HCT116 (cell line): ENCODE data around the gene PDXK. TPM values are rescaled to one million over a fixed set of nuclear protein-coding genes. Genes with fewer than 3 reads are reported as not detected.
"Not testable (repeated sequence)": the region's sequence is repeated elsewhere in the genome, so short reads cannot be mapped to it uniquely, and the experiment has no call there.

Experiments
- ATAC-seq: fragments of 200-7000 bp; cut with Tn5 transposase; 2 replicates; pipeline ENCODE4 v1.9.1; 2020; ENCODE audit warnings: mild to moderate bottlenecking, moderate library complexity
- BruUV-seq: library from RNA; stranded (reverse); fragments of 400-500 nt; replicated peaks from 2 replicates; lab custom pipeline; 2021; lab: Mats Ljungman, UMichigan
- CTCF ChIA-PET: fragments of 300-600 bp; sonication (Branson Sonifier 250); formaldehyde crosslinking; loops from one replicate; lab custom pipeline; 2021; ENCODE audit warnings: antibody characterized with exemption; lab: Charles Lee
- POLR2A ChIA-PET: fragments of 300-600, 350-600 bp; sonication (Branson Sonifier 250); formaldehyde crosslinking; loops from one replicate; lab custom pipeline; 2021; ENCODE audit warnings: antibody characterized with exemption; lab: Charles Lee
- RAD21 ChIA-PET, 2 experiments: fragments of 300-600 bp; sonication (Branson Sonifier 250); formaldehyde crosslinking; loops; one replicate each; lab custom pipeline; 2023; ENCODE audit warnings: low total read pairs in 2 of 2; ENCODE audit not compliant: uncharacterized antibody in 2 of 2, unreplicated experiment in 2 of 2, low non-redundant PET in 1 of 2; lab: Charles Lee
- DNase-seq: peaks from one replicate; pipeline ENCODE4 v3.0.0-alpha.2; 2010; ENCODE audit warnings: low read depth, low spot score
- H2AFZ ChIP-seq: fragments of 200-600 bp; shearing (Covaris generic), sonication (generic); 2 replicates; pipeline ENCODE4 v1.6.1; 2017; ENCODE audit warnings: low read depth, mixed run types, mixed read lengths, antibody characterized with exemption, low read length; ENCODE audit not compliant: poor library complexity, severe bottlenecking
- H3K27ac ChIP-seq: 2 replicates; pipeline ENCODE4 v1.5.1; 2012; ENCODE audit warnings: low read depth, low read length
- H3K27me3 ChIP-seq: fragments of 200-600 bp; sonication (generic); 2 replicates; pipeline ENCODE4 v1.6.1; 2016; ENCODE audit warnings: mixed run types, low read length, mixed read lengths; ENCODE audit not compliant: insufficient read depth
- H3K36me3 ChIP-seq, 2 experiments: fragments of 200-500 bp in 1 of 2; fragments of 200-600 bp in 1 of 2; sonication (Bioruptor generic) in 1 of 2; sonication (generic) in 1 of 2; 2 replicates each; pipeline versions ENCODE4 v1.5.1 to v1.6.1; 2014 to 2016; ENCODE audit warnings: low read length in 2 of 2, inconsistent platforms in 1 of 2, mixed read lengths in 1 of 2, mixed run types in 1 of 2; ENCODE audit not compliant: insufficient read depth in 2 of 2, control insufficient read depth in 1 of 2
- H3K4me1 ChIP-seq, 2 experiments: fragments of 200-600 bp in 1 of 2; sonication (generic) in 1 of 2; 2 replicates each; pipeline versions ENCODE4 v1.5.1 to v1.6.1; 2012 to 2017; ENCODE audit warnings: low read length in 2 of 2, inconsistent platforms in 1 of 2, mild to moderate bottlenecking in 1 of 2, mixed read lengths in 1 of 2, mixed run types in 1 of 2, moderate library complexity in 1 of 2; ENCODE audit not compliant: insufficient read depth in 2 of 2, control insufficient read depth in 1 of 2
- H3K4me2 ChIP-seq: fragments of 200-600 bp; sonication (generic); 2 replicates; pipeline ENCODE4 v1.6.1; 2017; ENCODE audit warnings: mixed run types, low read length, mixed read lengths
- H3K4me3 ChIP-seq, 2 experiments: fragments of 200-600 bp in 1 of 2; sonication (generic) in 1 of 2; replicated peaks in 1 of 2; 2 replicates each; pipeline ENCODE4 v1.5.1; 2011 to 2016; ENCODE audit warnings: low read length in 2 of 2, control low read depth in 1 of 2, low read depth in 1 of 2, mild to moderate bottlenecking in 1 of 2, mixed read lengths in 1 of 2, mixed run types in 1 of 2
- H3K79me2 ChIP-seq: fragments of 200-600 bp; sonication (generic); 2 replicates; pipeline ENCODE4 v1.6.1; 2017; ENCODE audit warnings: mild to moderate bottlenecking, mixed run types, low read length, moderate library complexity, mixed read lengths; ENCODE audit not compliant: insufficient read depth
- H3K9ac ChIP-seq: fragments of 200-600 bp; sonication (generic); 2 replicates; pipeline ENCODE4 v1.6.1; 2016; ENCODE audit warnings: low read length, mixed read lengths
- H3K9me2 ChIP-seq: fragments of 200-600 bp; sonication (generic), shearing (Covaris generic); 2 replicates; pipeline ENCODE4 v1.6.1; 2017; ENCODE audit warnings: mixed run types, mild to moderate bottlenecking, moderate library complexity; ENCODE audit not compliant: insufficient read depth
- H3K9me3 ChIP-seq, 2 experiments: fragments of 200-500 bp in 1 of 2; fragments of 200-600 bp in 1 of 2; sonication (Bioruptor generic) in 1 of 2; sonication (generic) in 1 of 2; 2 replicates each; pipeline ENCODE4 v1.6.1; 2014 to 2017; ENCODE audit warnings: low read length in 2 of 2, mixed read lengths in 2 of 2, inconsistent platforms in 1 of 2, low read depth in 1 of 2, mild to moderate bottlenecking in 1 of 2, mixed run types in 1 of 2, moderate library complexity in 1 of 2; ENCODE audit not compliant: control insufficient read depth in 1 of 2, insufficient read depth in 1 of 2
- H4K20me1 ChIP-seq: fragments of 200-600 bp; sonication (generic), shearing (Covaris generic); 2 replicates; pipeline ENCODE4 v1.6.1; 2017; ENCODE audit warnings: mixed run types, mild to moderate bottlenecking, moderate library complexity; ENCODE audit not compliant: insufficient read depth
- EGR1 ChIP-seq: IDR thresholded peaks from 2 replicates; pipeline ENCODE4 v1.6.1; 2012; ENCODE audit warnings: low read depth
- ELF1 ChIP-seq: IDR thresholded peaks from 2 replicates; pipeline ENCODE4 v1.6.1; 2012; ENCODE audit warnings: low read depth, borderline replicate concordance
- FOSL1 ChIP-seq: IDR thresholded peaks from 2 replicates; pipeline ENCODE4 v1.6.1; 2012; ENCODE audit warnings: low read depth
- POLR2AphosphoS5 ChIP-seq: IDR thresholded peaks from 2 replicates; pipeline ENCODE4 v1.6.1; 2011; ENCODE audit warnings: mild to moderate bottlenecking, low read depth, low read length, moderate library complexity
- SIN3A ChIP-seq: IDR thresholded peaks from 2 replicates; pipeline ENCODE4 v1.6.1; 2012; ENCODE audit warnings: low read depth
- SP1 ChIP-seq: IDR thresholded peaks from 2 replicates; pipeline ENCODE4 v1.6.1; 2012; ENCODE audit warnings: low read depth
- YY1 ChIP-seq: IDR thresholded peaks from 2 replicates; pipeline ENCODE4 v1.6.1; 2011; ENCODE audit warnings: low read length, low read depth, moderate library complexity, mild to moderate bottlenecking; ENCODE audit not compliant: insufficient replicate concordance; ENCODE audit errors: extremely low read depth
- ZNF274 ChIP-seq: fragments of 200-500 bp; sonication (Bioruptor generic); IDR thresholded peaks from 2 replicates; pipeline ENCODE4 v1.6.1; 2014; ENCODE audit warnings: mild to moderate bottlenecking, low read depth, low read length, inconsistent platforms
- intact Hi-C: fragments of 100-400 bp; cut with micrococcal nuclease; formaldehyde crosslinking; loops from 2 replicates; pipeline ENCODE4 v1.10.0; 2022
- total RNA-seq: library from RNA; stranded (reverse); gene quantifications from one replicate; pipeline ENCODE4 v1.2.1, GENCODE V29; 2021; ENCODE audit not compliant: unreplicated experiment
- TF ChIP-seq, protein P1 (sequence below): IDR thresholded peaks from 2 replicates; pipeline ENCODE4 v1.6.1; 2011; ENCODE audit warnings: mild to moderate bottlenecking, low read length, moderate library complexity; ENCODE audit not compliant: insufficient replicate concordance; ENCODE audit errors: extremely low read depth
- TF ChIP-seq, protein P2 (sequence below): IDR thresholded peaks from 2 replicates; pipeline ENCODE4 v1.6.1; 2012

Gene PDXK
- total RNA-seq, 1 experiment from 2014 or later, result 127 TPM

DNA sequence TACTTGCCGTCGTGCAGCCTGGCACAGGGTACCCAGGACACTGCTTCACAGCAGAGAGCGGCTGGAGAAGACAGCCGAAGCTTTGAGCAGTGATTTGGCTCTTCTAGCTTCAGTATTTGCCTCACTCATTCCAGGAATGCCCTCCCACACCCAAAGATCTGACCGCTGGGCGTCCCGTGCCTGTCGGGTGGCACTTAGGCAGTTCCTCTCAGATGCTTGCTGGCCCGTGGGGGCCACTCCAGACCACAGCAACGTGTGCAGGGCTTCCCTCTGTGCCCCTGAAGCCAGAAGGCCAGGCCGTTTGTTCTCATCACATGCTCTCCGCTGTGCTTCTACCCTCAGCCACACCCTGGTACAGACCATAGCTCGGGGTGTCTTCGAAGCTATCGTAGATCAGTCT is 42.5 kb upstream of the PDXK start:
- Histone ChIP-seq H3K9ac (no peak overlapping the region), H2AFZ (no peak overlapping the region), H3K9me3 (no peaks in the 10 kb centered on the region)
- intact Hi-C loops, result no loop called here
- TF ChIP-seq POLR2AphosphoS5 (no peak), ELF1 (no peak), EGR1 (no peak)
- TF ChIP-seq, all 23 proteins: peak for 0
- H3K27me3 ChIP-seq, result no peaks in the 10 kb centered on the region
- H3K4me2 ChIP-seq, result no peak overlapping the region
- ATAC-seq, result no peak
- no TSS peak for BruUV-seq
- ChIA-PET POLR2A (no interaction called here), CTCF (no interaction called here), RAD21 (no interaction called here)
- peaks cover 37 to 44% of the 10 kb centered on the region in 2 experiments; a peak in 3 of 4 replicates for H3K36me3 ChIP-seq
- no peak overlapping the region for H3K4me3 ChIP-seq
- no peaks in the 10 kb centered on the region for H4K20me1 ChIP-seq
- no peak overlapping the region for H3K27ac ChIP-seq
- H3K4me1 ChIP-seq, result no peaks in the 10 kb centered on the region
- H3K9me2 ChIP-seq, result no peaks in the 10 kb centered on the region
- H3K79me2 ChIP-seq, result peaks cover 63% of the 10 kb centered on the region
- DNase-seq, result no peak

DNA sequence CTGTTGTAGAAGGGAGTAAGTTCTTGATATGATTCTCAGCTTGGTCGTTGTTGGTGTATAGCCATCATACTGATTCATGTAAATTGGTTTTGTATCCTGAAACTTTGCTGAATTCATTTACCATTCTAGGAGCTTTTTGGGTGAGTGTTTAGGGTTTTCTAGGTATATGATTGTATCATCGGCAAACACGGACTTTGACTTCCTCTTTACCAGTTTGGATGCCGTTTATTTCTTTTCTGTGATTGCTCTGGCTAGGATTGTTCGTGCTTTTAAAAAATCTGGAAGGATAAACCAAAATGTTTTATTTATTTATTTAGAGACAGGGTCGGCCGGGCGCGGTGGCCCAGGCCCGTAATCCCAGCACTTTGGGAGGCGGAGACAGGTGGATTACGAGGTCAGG is 39.0 kb upstream of the PDXK start:
- Histone ChIP-seq H2AFZ (no peak overlapping the region), H3K4me1 (no peaks in the 10 kb centered on the region), H4K20me1 (no peaks in the 10 kb centered on the region), H3K9me3 (no peaks in the 10 kb centered on the region), H3K36me3 (peaks cover 41 to 43% of the 10 kb centered on the region in 2 experiments; a peak in 3 of 4 replicates), H3K27me3 (no peaks in the 10 kb centered on the region), H3K9me2 (no peaks in the 10 kb centered on the region), H3K4me2 (no peak overlapping the region), H3K27ac (no peak overlapping the region), H3K4me3 (no peak overlapping the region), H3K9ac (no peak overlapping the region), H3K79me2 (peaks cover 58% of the 10 kb centered on the region)
- ChIA-PET RAD21 (no interaction called here), CTCF (no interaction called here), POLR2A (no interaction called here)
- BruUV-seq, result no TSS peak
- ATAC-seq (no peak), DNase-seq (no peak)
- intact Hi-C loops, result no loop called here
- TF ChIP-seq ZNF274, result no peak
- no peak for TF ChIP-seq SIN3A
- TF ChIP-seq YY1, result no peak
- no peak for TF ChIP-seq EGR1
- no peak for TF ChIP-seq FOSL1
- TF ChIP-seq SP1, result no peak
- TF ChIP-seq, protein P1, sequence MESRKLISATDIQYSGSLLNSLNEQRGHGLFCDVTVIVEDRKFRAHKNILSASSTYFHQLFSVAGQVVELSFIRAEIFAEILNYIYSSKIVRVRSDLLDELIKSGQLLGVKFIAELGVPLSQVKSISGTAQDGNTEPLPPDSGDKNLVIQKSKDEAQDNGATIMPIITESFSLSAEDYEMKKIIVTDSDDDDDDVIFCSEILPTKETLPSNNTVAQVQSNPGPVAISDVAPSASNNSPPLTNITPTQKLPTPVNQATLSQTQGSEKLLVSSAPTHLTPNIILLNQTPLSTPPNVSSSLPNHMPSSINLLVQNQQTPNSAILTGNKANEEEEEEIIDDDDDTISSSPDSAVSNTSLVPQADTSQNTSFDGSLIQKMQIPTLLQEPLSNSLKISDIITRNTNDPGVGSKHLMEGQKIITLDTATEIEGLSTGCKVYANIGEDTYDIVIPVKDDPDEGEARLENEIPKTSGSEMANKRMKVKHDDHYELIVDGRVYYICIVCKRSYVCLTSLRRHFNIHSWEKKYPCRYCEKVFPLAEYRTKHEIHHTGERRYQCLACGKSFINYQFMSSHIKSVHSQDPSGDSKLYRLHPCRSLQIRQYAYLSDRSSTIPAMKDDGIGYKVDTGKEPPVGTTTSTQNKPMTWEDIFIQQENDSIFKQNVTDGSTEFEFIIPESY, result no peak
- TF ChIP-seq, protein P2, sequence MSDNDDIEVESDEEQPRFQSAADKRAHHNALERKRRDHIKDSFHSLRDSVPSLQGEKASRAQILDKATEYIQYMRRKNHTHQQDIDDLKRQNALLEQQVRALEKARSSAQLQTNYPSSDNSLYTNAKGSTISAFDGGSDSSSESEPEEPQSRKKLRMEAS, result no peak

DNA sequence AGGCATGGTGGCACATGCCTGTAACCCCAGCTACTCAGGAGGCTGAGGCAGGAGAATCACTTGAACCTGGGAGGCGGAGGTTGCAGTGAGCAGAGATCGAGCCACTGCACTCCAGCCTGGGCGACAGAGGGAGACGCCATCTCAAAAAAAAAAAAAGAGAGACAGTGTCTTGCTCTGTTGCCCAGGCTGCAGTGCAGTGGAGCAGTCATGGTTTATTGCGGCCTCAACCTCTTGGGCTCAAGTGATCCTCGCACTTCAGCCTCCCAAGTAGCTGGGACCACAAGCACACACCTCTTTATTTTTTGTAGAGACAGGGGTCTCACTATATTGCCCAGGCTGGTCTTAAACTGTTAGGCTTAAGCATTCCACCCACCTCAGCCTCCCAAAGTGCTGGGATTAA is 38.5 kb upstream of the PDXK start:
- RAD21 ChIA-PET, ATAC-seq, H3K9ac ChIP-seq, BruUV-seq, CTCF ChIA-PET, H3K9me2 ChIP-seq, DNase-seq, H3K27me3 ChIP-seq, intact Hi-C loops, H3K4me1 ChIP-seq, H3K4me3 ChIP-seq, H3K27ac ChIP-seq, H4K20me1 ChIP-seq, POLR2A ChIA-PET, H2AFZ ChIP-seq, H3K4me2 ChIP-seq, H3K9me3 ChIP-seq: not testable (repeated sequence)
- Histone ChIP-seq H3K36me3 (peaks cover 42 to 44% of the 10 kb centered on the region in 2 experiments; a peak in 3 of 4 replicates), H3K79me2 (peaks cover 56% of the 10 kb centered on the region)
